OCI-LY3 (cell line): Measurements from ENCODE around the gene ANKS6.

Source experiments
- CTCF ChIP-seq: fragments of 200-600, 300-600 bp; sonication (generic); IDR thresholded peaks from 2 replicates; pipeline ENCODE4 v1.5.1; 2014; ENCODE audit warnings: antibody characterized with exemption, low read length, low read depth
- EZH2phosphoT487 ChIP-seq: fragments of 200-600 bp; shearing (Covaris generic); IDR thresholded peaks from 2 replicates; pipeline ENCODE4 v1.6.1; 2018; ENCODE audit warnings: antibody characterized with exemption, mixed run types, low read depth

- TF ChIP-seq CTCF = no peak
- no peak for TF ChIP-seq EZH2phosphoT487
These were observed 48.9 kb downstream of the ANKS6 start for GRCh38 chr9:98747476-98747875.
